ENCODE data around the gene BFAR. TPM values are rescaled to one million over a fixed set of nuclear protein-coding genes. Genes with fewer than 3 reads are reported as not detected.

BFAR gene
- total and polyA plus RNA-seq, 9 of the 15 experiments (the other 6 are each of a cell fraction or from before 2014, with no cell fraction given): 45.0 to 82.6 (median 60.4) TPM

GRCh38 chr16:14681115-14681514 is 48.4 kb downstream of the BFAR start:
- ChIA-PET CTCF (ENCODE audit: low intra/inter-chr PET ratio) (no interaction called here), POLR2A (no interaction called here)
- FAIRE-seq (no peak), ATAC-seq (no peak), DNase-seq (ENCODE audit: extremely low read depth in 1 of 4, low spot score in 3 of 4) (no peak)
- no peak overlapping the region for H3K9ac ChIP-seq (ENCODE audit: insufficient read depth in 1 of 2, low read depth in 2 of 2, low read length in 2 of 2)
- no peak overlapping the region for H2AFZ ChIP-seq (ENCODE audit: low read depth, low read length)
- peaks cover 2 to 24% of the 10 kb centered on the region in 2 experiments; a peak in 3 of 5 replicates for H3K27me3 ChIP-seq (ENCODE audit: control insufficient read depth in 2 of 2, insufficient read depth in 2 of 2, low read length in 2 of 2)
- H3K27ac ChIP-seq (ENCODE audit: extremely low read depth, low read depth, low read length): no peak overlapping the region
- no peaks in the 10 kb centered on the region for H3K36me3 ChIP-seq (ENCODE audit: control insufficient read depth, insufficient read depth, low read length)
- no peaks in the 10 kb centered on the region for H3K79me2 ChIP-seq (ENCODE audit: control insufficient read depth, insufficient read depth, low read length)
- no peaks in the 10 kb centered on the region; a peak in 1 of 5 replicates for H3K4me1 ChIP-seq (replicated peaks in 1 of 2; ENCODE audit: control insufficient read depth in 2 of 2, insufficient read depth in 2 of 2, low read length in 2 of 2)
- in situ Hi-C loops (cut with MboI): loop anchor here (5.0 kb wide), 1 partner anchor 56 kb away; no protein-coding TSS in a partner anchor
- H4K20me1 ChIP-seq (replicated peaks; ENCODE audit: control insufficient read depth, insufficient read depth, low read length): no peaks in the 10 kb centered on the region
- no TSS peak for BruUV-seq (replicated peaks)
- 15% methylated on average over 4 of the region's 4 CpGs for WGBS (ENCODE audit: insufficient coverage, low coverage, missing lambda C conversion rate)
- H3K9me3 ChIP-seq (replicated peaks; ENCODE audit: control insufficient read depth, insufficient read depth, low read depth, low read length): no peaks in the 10 kb centered on the region
- H3K9me1 ChIP-seq (ENCODE audit: control insufficient read depth, insufficient read depth, low read length): no peaks in the 10 kb centered on the region
- no peak overlapping the region for H3K4me3 ChIP-seq
- intact Hi-C loops (cut with micrococcal nuclease): no loop called here
- H3K4me2 ChIP-seq (ENCODE audit: insufficient read depth, low read length): no peak overlapping the region
- no peak for TF ChIP-seq ZZZ3 (IDR thresholded peaks at IDR 0.05)
- peak; percentile 86 for TF ChIP-seq RBM25 (IDR thresholded peaks at IDR 0.05; ENCODE audit: low read depth, low read length, severe bottlenecking)
- no peak for TF ChIP-seq RREB1 (CRISPR knock-in tag; IDR thresholded peaks at IDR 0.05)
- 0 out of 4 replicates have a peak, but pooled peaks of 1 of the 2 experiments have one; percentile 11 for TF ChIP-seq KDM1A (IDR thresholded peaks at IDR 0.05)
- no peak for TF ChIP-seq ATF7 (IDR thresholded peaks at IDR 0.05)
- TF ChIP-seq SNRNP70 (optimal IDR thresholded peaks at IDR 0.05; ENCODE audit: low read depth, low read length): no peak
- no peak for TF ChIP-seq UBTF (IDR thresholded peaks at IDR 0.05; ENCODE audit: borderline replicate concordance in 1 of 2, low read depth in 2 of 2, low read length in 2 of 2)
- TF ChIP-seq NFYB (IDR thresholded peaks at IDR 0.05; ENCODE audit: extremely low read depth, insufficient read length): no peak

Measured in K562 (cell line).